GM18861 (cell line): Measurements from ENCODE around the gene COA1.
A peak's percentile ranks its signal among the peaks of the same experiment; 100 is the strongest.
"Not testable (repeated sequence)": the region's sequence is repeated elsewhere in the genome, so short reads cannot be mapped to it uniquely, and the experiment has no call there.

ENCODE experiments used
- ATAC-seq: cut with Tn5 transposase; IDR thresholded peaks from one replicate; pipeline ENCODE4 v1.9.1; 2021; ENCODE audit not compliant: unreplicated experiment

Gene COA1

GRCh38 chr7:43632746-43633145, 96.6 kb downstream of the COA1 start:
- ATAC-seq, result no peak

GRCh38 chr7:43631559-43631958, 97.8 kb downstream of the COA1 start:
- no peak for ATAC-seq

GRCh38 chr7:43630482-43630881, 98.8 kb downstream of the COA1 start:
- no peak for ATAC-seq

- ATAC-seq, result no peak
Observed at GRCh38 chr7:43629857-43630256, 99.5 kb downstream of the COA1 start.

- ATAC-seq, result no peak
Observed at GRCh38 chr7:43628431-43628830, 100.9 kb downstream of the COA1 start.

GRCh38 chr7:43627798-43628197, 101.5 kb downstream of the COA1 start:
- not testable (repeated sequence) for ATAC-seq

- no peak for ATAC-seq
Observed at GRCh38 chr7:43626695-43627094, 102.6 kb downstream of the COA1 start.

GRCh38 chr7:43625980-43626379, 103.3 kb downstream of the COA1 start:
- ATAC-seq, result no peak

- peak; percentile 57 for ATAC-seq
Observed at GRCh38 chr7:43625453-43625852, 103.9 kb downstream of the COA1 start.

GRCh38 chr7:43624156-43624555, 105.2 kb downstream of the COA1 start:
- no peak for ATAC-seq

GRCh38 chr7:43621729-43622448, 107.4 kb downstream of the COA1 start:
- no peak for ATAC-seq

- no peak for ATAC-seq
Observed at GRCh38 chr7:43619213-43620012, 109.9 kb downstream of the COA1 start.

- ATAC-seq, result no peak
Observed at GRCh38 chr7:43618073-43618472, 111.2 kb downstream of the COA1 start.

- ATAC-seq, result no peak
Observed at GRCh38 chr7:43616977-43617376, 112.3 kb downstream of the COA1 start.

GRCh38 chr7:43615558-43616145, 113.7 kb downstream of the COA1 start:
- no peak for ATAC-seq

GRCh38 chr7:43612599-43613589, 116.4 kb downstream of the COA1 start:
- ATAC-seq, result peak; percentile 59

GRCh38 chr7:43612128-43612527, 117.2 kb downstream of the COA1 start:
- no peak for ATAC-seq

GRCh38 chr7:43609097-43609496, 120.2 kb downstream of the COA1 start:
- ATAC-seq, result no peak

GRCh38 chr7:43604251-43604650, 125.1 kb downstream of the COA1 start:
- ATAC-seq, result no peak

- ATAC-seq, result no peak
Observed at GRCh38 chr7:43602256-43602655, 127.1 kb downstream of the COA1 start.

- ATAC-seq, result no peak
Observed at GRCh38 chr7:43600056-43600455, 129.3 kb downstream of the COA1 start.
